Measurements from ENCODE around the gene TOMM40. TPM values are rescaled to one million over a fixed set of nuclear protein-coding genes. Genes with fewer than 3 reads are reported as not detected.

Gene TOMM40
- total RNA-seq, 1 donor: 57.9 TPM

- DNase-seq (ENCODE audit: low read depth): peak; percentile 89
- peak; percentile 86 for TF ChIP-seq CTCF (IDR thresholded peaks at IDR 0.05; ENCODE audit: insufficient read depth, low read depth, low read length)
- no peak overlapping the region for H3K4me3 ChIP-seq (ENCODE audit: low read depth, low read length)
Measured at GRCh38 chr19:44951179-44952159, 60.4 kb downstream of the TOMM40 start.

Other genes starting within 250 kb of the TOMM40 start
- gene PVR, start 247.3 kb upstream of the TOMM40 start, total RNA-seq: 114 and 156 TPM in 2 replicates
- gene CEACAM19, start 219.8 kb upstream of the TOMM40 start, total RNA-seq: 2.6 and 5.6 TPM in 2 replicates
- under 0.01 and 0.32 TPM in 2 replicates for gene CEACAM16, start 192.1 kb upstream of the TOMM40 start, total RNA-seq
- gene BCL3, start 142.5 kb upstream of the TOMM40 start, total RNA-seq: 8.6 and 10.0 TPM in 2 replicates
- gene CBLC, start 113.4 kb upstream of the TOMM40 start, total RNA-seq: under 0.01 TPM in 2 replicates
- 10.3 and 15.1 TPM in 2 replicates for gene BCAM, start 82.2 kb upstream of the TOMM40 start, total RNA-seq
- gene NECTIN2, start 45.0 kb upstream of the TOMM40 start, total RNA-seq: 133 and 134 TPM in 2 replicates
- 9.7 and 16.4 TPM in 2 replicates for gene APOE, start 14.5 kb downstream of the TOMM40 start, total RNA-seq
- gene APOC1, start 23.4 kb downstream of the TOMM40 start, total RNA-seq: 1.3 and 2.6 TPM in 2 replicates
- gene APOC4, start 51.0 kb downstream of the TOMM40 start, total RNA-seq: not detected in 2 replicates
- gene APOC2, start 54.8 kb downstream of the TOMM40 start, total RNA-seq: not detected in 2 replicates
- 53.1 and 62.6 TPM in 2 replicates for gene CLPTM1, start 64.1 kb downstream of the TOMM40 start, total RNA-seq
- 10.6 and 13.8 TPM in 2 replicates for gene RELB, start 110.2 kb downstream of the TOMM40 start, total RNA-seq
- 14.2 and 16.4 TPM in 2 replicates for gene CLASRP, start 147.8 kb downstream of the TOMM40 start, total RNA-seq
- gene ZNF296, start 185.2 kb downstream of the TOMM40 start, total RNA-seq: under 0.01 TPM in 2 replicates
- 16.0 and 24.2 TPM in 2 replicates for gene GEMIN7, start 188.0 kb downstream of the TOMM40 start, total RNA-seq
- 31.1 and 36.1 TPM in 2 replicates for gene PPP1R37, start 201.9 kb downstream of the TOMM40 start, total RNA-seq